Activated CD8-positive, alpha-beta T cell treated with anti-CD3 and anti-CD28 coated beads for 36 hours (primary cell): Measurements from ENCODE around the gene MTM1. TPM values are rescaled to one million over a fixed set of nuclear protein-coding genes. Genes with fewer than 3 reads are reported as not detected.
A peak's percentile ranks its signal among the peaks of the same experiment; 100 is the strongest.

Source experiments
- ATAC-seq: fragments of 200-7000 bp; cut with Tn5 transposase; one replicate; pipeline ENCODE4 v1.10.0; 2021; ENCODE audit warnings: mild to moderate bottlenecking, moderate library complexity
- CTCF ChIA-PET: fragments of 350-600 bp; sonication (Branson Sonifier 250); formaldehyde crosslinking; loops from one replicate; lab custom pipeline; 2021; ENCODE audit warnings: antibody characterized with exemption; lab: Charles Lee
- POLR2A ChIA-PET: fragments of 350-600 bp; sonication (Branson Sonifier 250); formaldehyde crosslinking; loops from one replicate; lab custom pipeline; 2021; ENCODE audit warnings: antibody characterized with exemption; lab: Charles Lee
- DNase-seq: peaks from one replicate; pipeline ENCODE4 v3.0.0-alpha.2; 2020
- H3K27ac Mint-ChIP-seq: one replicate; pipeline ENCODE4 v1.8.0; 2021; ENCODE audit warnings: mild to moderate bottlenecking, mixed read lengths
- H3K27me3 Mint-ChIP-seq: one replicate; pipeline ENCODE4 v1.8.0; 2021; ENCODE audit warnings: mixed read lengths
- H3K36me3 Mint-ChIP-seq: one replicate; pipeline ENCODE4 v1.8.0; 2021; ENCODE audit warnings: low read depth, mixed read lengths
- H3K4me1 Mint-ChIP-seq: one replicate; pipeline ENCODE4 v1.8.0; 2021; ENCODE audit warnings: low read depth, mixed read lengths
- H3K4me3 Mint-ChIP-seq: one replicate; pipeline ENCODE4 v1.8.0; 2021; ENCODE audit warnings: mild to moderate bottlenecking, moderate library complexity, mixed read lengths
- H3K9me3 Mint-ChIP-seq: one replicate; pipeline ENCODE4 v1.8.0; 2021; ENCODE audit warnings: mixed read lengths
- CTCF ChIP-seq: fragments of 200-600 bp; IDR thresholded peaks from one replicate; pipeline ENCODE4 v1.8.0; 2022; ENCODE audit warnings: antibody characterized with exemption, mild to moderate bottlenecking
- intact Hi-C: fragments of 100-400 bp; cut with micrococcal nuclease; formaldehyde crosslinking; loops from one replicate; pipeline ENCODE4 v1.10.0; 2022
- total RNA-seq, 2 experiments: library from RNA; stranded (reverse); gene quantifications; one replicate each; pipeline ENCODE4 v1.2.3, GENCODE V29; 2021

Gene MTM1
- total RNA-seq, 2 experiments from 2014 or later: 9.6 to 11.6 TPM

- H3K27me3 Mint-ChIP-seq: no peaks in the 10 kb centered on the region
- intact Hi-C loops: no loop called here
- peak; percentile 11 for TF ChIP-seq CTCF
- ChIA-PET POLR2A (no interaction called here), CTCF (no interaction called here)
- ATAC-seq (no peak), DNase-seq (no peak)
- H3K36me3 Mint-ChIP-seq: no peaks in the 10 kb centered on the region
- no peak overlapping the region for H3K4me3 Mint-ChIP-seq
- H3K9me3 Mint-ChIP-seq: no peaks in the 10 kb centered on the region
- H3K4me1 Mint-ChIP-seq: peaks cover 1% of the 10 kb centered on the region
- H3K27ac Mint-ChIP-seq: no peak overlapping the region
These were observed 74.8 kb downstream of the MTM1 start for GRCh38 chrX:150643271-150643670.

- H3K9me3 Mint-ChIP-seq: no peaks in the 10 kb centered on the region
- CTCF ChIA-PET: interaction anchor here (0.9 kb wide), 1 partner anchor 39 kb away, joined by 3 read pairs; no protein-coding TSS in a partner anchor
These were observed 75.5 kb downstream of the MTM1 start for GRCh38 chrX:150643958-150644357.

GRCh38 chrX:150644422-150644821 is 76.0 kb downstream of the MTM1 start:
- Mint-ChIP-seq H3K36me3 (peaks cover under 1% of the 10 kb centered on the region), H3K4me3 (no peak overlapping the region), H3K27ac (no peak overlapping the region), H3K4me1 (peaks cover 3% of the 10 kb centered on the region), H3K9me3 (no peaks in the 10 kb centered on the region), H3K27me3 (no peaks in the 10 kb centered on the region)
- CTCF ChIA-PET: interaction anchor here (0.9 kb wide), 1 partner anchor 39 kb away, joined by 3 read pairs; no protein-coding TSS in a partner anchor
- DNase-seq (no peak), ATAC-seq (no peak)
- intact Hi-C loops: no loop called here
- no peak for TF ChIP-seq CTCF
- POLR2A ChIA-PET: no interaction called here

More at GRCh38 chrX:150643958-150644357, 75.5 kb downstream of the MTM1 start:
- POLR2A ChIA-PET: no interaction called here
- peaks cover 1% of the 10 kb centered on the region for H3K4me1 Mint-ChIP-seq
- no peak overlapping the region for H3K4me3 Mint-ChIP-seq
- intact Hi-C loops: no loop called here
- no peak overlapping the region for H3K27ac Mint-ChIP-seq
- H3K27me3 Mint-ChIP-seq: no peaks in the 10 kb centered on the region
- H3K36me3 Mint-ChIP-seq: no peaks in the 10 kb centered on the region
- no peak for TF ChIP-seq CTCF
- no peak for ATAC-seq
- DNase-seq: no peak

- no peak for ATAC-seq
- TF ChIP-seq CTCF: no peak
- Mint-ChIP-seq H3K27me3 (no peaks in the 10 kb centered on the region), H3K4me3 (no peak overlapping the region), H3K4me1 (peaks cover 16% of the 10 kb centered on the region), H3K27ac (no peak overlapping the region), H3K9me3 (no peaks in the 10 kb centered on the region), H3K36me3 (peaks cover 9% of the 10 kb centered on the region)
- ChIA-PET CTCF (interaction anchor here (1.3 kb wide), 1 partner anchor 11 kb away, joined by 3 read pairs; no protein-coding TSS in a partner anchor), POLR2A (no interaction called here)
- intact Hi-C loops: no loop called here
- no peak for DNase-seq
These were observed 78.9 kb downstream of the MTM1 start for GRCh38 chrX:150647331-150647730.

- no peak for TF ChIP-seq CTCF
- no peaks in the 10 kb centered on the region for H3K9me3 Mint-ChIP-seq
- peaks cover 16% of the 10 kb centered on the region for H3K4me1 Mint-ChIP-seq
- H3K27me3 Mint-ChIP-seq: no peaks in the 10 kb centered on the region
- H3K27ac Mint-ChIP-seq: no peak overlapping the region
- ChIA-PET POLR2A (interaction anchor here (0.6 kb wide), 1 partner anchor 65 kb away, joined by 3 read pairs; no protein-coding TSS in a partner anchor), CTCF (interaction anchor here (1.3 kb wide), 1 partner anchor 10 kb away, joined by 3 read pairs; no protein-coding TSS in a partner anchor)
- H3K36me3 Mint-ChIP-seq: peaks cover 9% of the 10 kb centered on the region
- ATAC-seq: no peak
- intact Hi-C loops: no loop called here
- no peak overlapping the region for H3K4me3 Mint-ChIP-seq
- no peak for DNase-seq
These were observed 80.0 kb downstream of the MTM1 start for GRCh38 chrX:150648296-150648940.
